Measurements from ENCODE around the gene DESI2. TPM values are rescaled to one million over a fixed set of nuclear protein-coding genes. Genes with fewer than 3 reads are reported as not detected.

DESI2 gene
- total RNA-seq, 1 experiment from 2014 or later = 44.6 TPM

DNA sequence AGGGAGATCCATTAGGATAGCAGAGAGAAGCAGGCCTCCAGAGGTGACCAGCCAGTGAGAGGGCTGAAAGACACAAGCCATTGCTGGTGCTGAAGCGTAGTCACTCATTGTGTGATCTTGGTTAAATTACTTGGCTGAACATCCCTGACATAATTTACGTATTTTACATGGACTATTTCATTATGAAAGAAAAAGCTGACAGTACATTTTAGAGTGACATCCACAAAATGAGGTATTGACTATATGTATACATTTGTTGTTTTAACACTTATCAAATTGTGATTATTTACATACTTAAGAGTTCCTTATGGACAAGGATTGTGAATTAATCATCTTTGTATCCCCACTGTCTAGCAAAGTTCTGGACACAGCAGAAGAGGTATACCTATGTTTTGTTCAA, 14.9 kb downstream of the DESI2 start:
- intact Hi-C loops (cut with micrococcal nuclease) = no loop called here
- H2AFZ ChIP-seq (ENCODE audit: low read depth, low read length, poor library complexity, severe bottlenecking) = no peak overlapping the region
- H4K20me1 ChIP-seq (ENCODE audit: insufficient read depth) = no peaks in the 10 kb centered on the region
- H3K27me3 ChIP-seq (ENCODE audit: insufficient read depth, low read length) = no peaks in the 10 kb centered on the region
- H3K36me3 ChIP-seq (ENCODE audit: control insufficient read depth in 1 of 2, insufficient read depth in 2 of 2, low read length in 2 of 2) = no peaks in the 10 kb centered on the region
- ChIA-PET POLR2A (no interaction called here), CTCF (no interaction called here), RAD21 (ENCODE audit: low non-redundant PET in 1 of 2, low total read pairs in 2 of 2, uncharacterized antibody in 2 of 2, unreplicated experiment in 2 of 2) (no interaction called here)
- H3K79me2 ChIP-seq (ENCODE audit: insufficient read depth, low read length) = peaks cover 74% of the 10 kb centered on the region
- ATAC-seq = no peak
- no peak overlapping the region for H3K4me2 ChIP-seq (ENCODE audit: low read length)
- BruUV-seq (replicated peaks) = no TSS peak
- H3K4me1 ChIP-seq (ENCODE audit: control insufficient read depth in 1 of 2, insufficient read depth in 2 of 2, low read length in 2 of 2) = no peaks in the 10 kb centered on the region
- no peak overlapping the region for H3K4me3 ChIP-seq (replicated peaks in 1 of 2; ENCODE audit: low read depth in 1 of 2, low read length in 2 of 2)
- TF ChIP-seq YY1 (IDR thresholded peaks at IDR 0.05; ENCODE audit: extremely low read depth, insufficient replicate concordance, low read depth, low read length) (no peak), ZNF274 (IDR thresholded peaks at IDR 0.05; ENCODE audit: low read depth, low read length) (no peak), POLR2A (IDR thresholded peaks at IDR 0.05; ENCODE audit: borderline replicate concordance, extremely low read depth, insufficient read depth, insufficient read length) (no peak), EZH2 (IDR thresholded peaks at IDR 0.05) (no peak), EZH2phosphoT487 (IDR thresholded peaks at IDR 0.05; ENCODE audit: borderline replicate concordance) (no peak), SP1 (IDR thresholded peaks at IDR 0.05; ENCODE audit: low read depth) (no peak), TCF7L2 (IDR thresholded peaks at IDR 0.05; ENCODE audit: borderline replicate concordance, extremely low read depth, insufficient read depth, insufficient read length) (no peak), POLR2AphosphoS5 (IDR thresholded peaks at IDR 0.05; ENCODE audit: low read depth, low read length) (no peak), SRF (IDR thresholded peaks at IDR 0.05; ENCODE audit: low read depth) (no peak), ELF1 (IDR thresholded peaks at IDR 0.05; ENCODE audit: borderline replicate concordance, low read depth) (no peak), EGR1 (IDR thresholded peaks at IDR 0.05; ENCODE audit: low read depth) (no peak), RAD21 (IDR thresholded peaks at IDR 0.05; ENCODE audit: low read depth) (no peak), CEBPB (IDR thresholded peaks at IDR 0.05; ENCODE audit: low read depth) (no peak), SIN3A (IDR thresholded peaks at IDR 0.05; ENCODE audit: low read depth) (no peak), JUND (IDR thresholded peaks at IDR 0.05) (no peak), ZBTB33 (IDR thresholded peaks at IDR 0.05; ENCODE audit: extremely low read depth, insufficient replicate concordance, low read length) (no peak), ZFX (IDR thresholded peaks at IDR 0.05) (no peak)
- TF ChIP-seq, protein P1, sequence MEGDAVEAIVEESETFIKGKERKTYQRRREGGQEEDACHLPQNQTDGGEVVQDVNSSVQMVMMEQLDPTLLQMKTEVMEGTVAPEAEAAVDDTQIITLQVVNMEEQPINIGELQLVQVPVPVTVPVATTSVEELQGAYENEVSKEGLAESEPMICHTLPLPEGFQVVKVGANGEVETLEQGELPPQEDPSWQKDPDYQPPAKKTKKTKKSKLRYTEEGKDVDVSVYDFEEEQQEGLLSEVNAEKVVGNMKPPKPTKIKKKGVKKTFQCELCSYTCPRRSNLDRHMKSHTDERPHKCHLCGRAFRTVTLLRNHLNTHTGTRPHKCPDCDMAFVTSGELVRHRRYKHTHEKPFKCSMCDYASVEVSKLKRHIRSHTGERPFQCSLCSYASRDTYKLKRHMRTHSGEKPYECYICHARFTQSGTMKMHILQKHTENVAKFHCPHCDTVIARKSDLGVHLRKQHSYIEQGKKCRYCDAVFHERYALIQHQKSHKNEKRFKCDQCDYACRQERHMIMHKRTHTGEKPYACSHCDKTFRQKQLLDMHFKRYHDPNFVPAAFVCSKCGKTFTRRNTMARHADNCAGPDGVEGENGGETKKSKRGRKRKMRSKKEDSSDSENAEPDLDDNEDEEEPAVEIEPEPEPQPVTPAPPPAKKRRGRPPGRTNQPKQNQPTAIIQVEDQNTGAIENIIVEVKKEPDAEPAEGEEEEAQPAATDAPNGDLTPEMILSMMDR (IDR thresholded peaks at IDR 0.05 in 2 of 3, conservative IDR thresholded peaks at IDR 0.05 in 1 of 3; ENCODE audit: borderline replicate concordance in 1 of 3, insufficient read depth in 1 of 3, low read depth in 2 of 3, low read length in 2 of 3) = no peak
- TF ChIP-seq, protein P2, sequence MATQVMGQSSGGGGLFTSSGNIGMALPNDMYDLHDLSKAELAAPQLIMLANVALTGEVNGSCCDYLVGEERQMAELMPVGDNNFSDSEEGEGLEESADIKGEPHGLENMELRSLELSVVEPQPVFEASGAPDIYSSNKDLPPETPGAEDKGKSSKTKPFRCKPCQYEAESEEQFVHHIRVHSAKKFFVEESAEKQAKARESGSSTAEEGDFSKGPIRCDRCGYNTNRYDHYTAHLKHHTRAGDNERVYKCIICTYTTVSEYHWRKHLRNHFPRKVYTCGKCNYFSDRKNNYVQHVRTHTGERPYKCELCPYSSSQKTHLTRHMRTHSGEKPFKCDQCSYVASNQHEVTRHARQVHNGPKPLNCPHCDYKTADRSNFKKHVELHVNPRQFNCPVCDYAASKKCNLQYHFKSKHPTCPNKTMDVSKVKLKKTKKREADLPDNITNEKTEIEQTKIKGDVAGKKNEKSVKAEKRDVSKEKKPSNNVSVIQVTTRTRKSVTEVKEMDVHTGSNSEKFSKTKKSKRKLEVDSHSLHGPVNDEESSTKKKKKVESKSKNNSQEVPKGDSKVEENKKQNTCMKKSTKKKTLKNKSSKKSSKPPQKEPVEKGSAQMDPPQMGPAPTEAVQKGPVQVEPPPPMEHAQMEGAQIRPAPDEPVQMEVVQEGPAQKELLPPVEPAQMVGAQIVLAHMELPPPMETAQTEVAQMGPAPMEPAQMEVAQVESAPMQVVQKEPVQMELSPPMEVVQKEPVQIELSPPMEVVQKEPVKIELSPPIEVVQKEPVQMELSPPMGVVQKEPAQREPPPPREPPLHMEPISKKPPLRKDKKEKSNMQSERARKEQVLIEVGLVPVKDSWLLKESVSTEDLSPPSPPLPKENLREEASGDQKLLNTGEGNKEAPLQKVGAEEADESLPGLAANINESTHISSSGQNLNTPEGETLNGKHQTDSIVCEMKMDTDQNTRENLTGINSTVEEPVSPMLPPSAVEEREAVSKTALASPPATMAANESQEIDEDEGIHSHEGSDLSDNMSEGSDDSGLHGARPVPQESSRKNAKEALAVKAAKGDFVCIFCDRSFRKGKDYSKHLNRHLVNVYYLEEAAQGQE (IDR thresholded peaks at IDR 0.05; ENCODE audit: low read depth) = no peak
- TF ChIP-seq, protein P3, sequence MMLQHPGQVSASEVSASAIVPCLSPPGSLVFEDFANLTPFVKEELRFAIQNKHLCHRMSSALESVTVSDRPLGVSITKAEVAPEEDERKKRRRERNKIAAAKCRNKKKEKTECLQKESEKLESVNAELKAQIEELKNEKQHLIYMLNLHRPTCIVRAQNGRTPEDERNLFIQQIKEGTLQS (IDR thresholded peaks at IDR 0.05) = no peak
- H3K9me2 ChIP-seq (ENCODE audit: insufficient read depth) = no peaks in the 10 kb centered on the region
- H3K9ac ChIP-seq (ENCODE audit: low read length) = no peak overlapping the region
- no peak overlapping the region for H3K27ac ChIP-seq (ENCODE audit: low read depth, low read length)
- no peaks in the 10 kb centered on the region for H3K9me3 ChIP-seq (ENCODE audit: control insufficient read depth in 1 of 2, insufficient read depth in 1 of 2, low read depth in 1 of 2, low read length in 2 of 2)
- DNase-seq (ENCODE audit: low read depth, low spot score) = no peak

All from HCT116 (cell line).